Neuron (in vitro differentiated cells): ENCODE data around the gene TUBGCP6.

Experiments
- H2AFZ ChIP-seq: one replicate; pipeline ENCODE4 v1.6.1; 2013; ENCODE audit warnings: low read depth, mild to moderate bottlenecking, inconsistent platforms, low read length, moderate library complexity
- H3K27me3 ChIP-seq: one replicate; pipeline ENCODE4 v1.6.1; 2013; ENCODE audit warnings: low read length; ENCODE audit not compliant: insufficient read depth
- H3K36me3 ChIP-seq: one replicate; pipeline ENCODE4 v1.6.1; 2013; ENCODE audit warnings: low read length; ENCODE audit not compliant: insufficient read depth
- H3K4me1 ChIP-seq: one replicate; pipeline ENCODE4 v1.6.1; 2013; ENCODE audit warnings: low read length; ENCODE audit not compliant: insufficient read depth
- H3K4me3 ChIP-seq: 2 replicates; pipeline ENCODE4 v1.5.1; 2013; ENCODE audit warnings: mild to moderate bottlenecking, low read length, moderate library complexity
- H3K9me3 ChIP-seq: one replicate; pipeline ENCODE4 v1.6.1; 2013; ENCODE audit warnings: low read length

Gene TUBGCP6

DNA sequence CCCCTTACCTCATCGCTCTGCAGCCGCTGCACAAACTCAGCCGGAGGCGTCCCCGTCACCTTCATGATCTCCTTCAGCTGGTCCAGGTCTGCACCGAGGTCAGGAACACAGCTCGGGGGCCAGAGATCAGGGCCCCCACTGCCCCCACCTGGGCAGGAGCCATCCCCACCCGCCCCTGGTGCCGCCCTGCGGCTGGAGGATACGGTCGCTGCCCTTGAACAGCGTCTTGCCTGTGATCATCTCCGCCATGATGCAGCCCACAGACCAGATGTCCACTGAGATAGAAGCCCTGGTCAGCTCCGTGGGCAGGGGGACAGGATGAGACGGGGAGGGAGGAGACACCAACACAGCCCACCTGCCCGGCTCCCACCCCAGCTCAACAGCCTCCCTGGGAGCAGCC is 10.8 kb upstream of the TUBGCP6 start:
- H3K9me3 ChIP-seq: no peaks in the 10 kb centered on the region
- peaks cover 34% of the 10 kb centered on the region for H3K36me3 ChIP-seq
- peaks cover 13% of the 10 kb centered on the region for H3K4me1 ChIP-seq
- no peak overlapping the region for H3K4me3 ChIP-seq
- H2AFZ ChIP-seq: no peak overlapping the region
- H3K27me3 ChIP-seq: no peaks in the 10 kb centered on the region

DNA sequence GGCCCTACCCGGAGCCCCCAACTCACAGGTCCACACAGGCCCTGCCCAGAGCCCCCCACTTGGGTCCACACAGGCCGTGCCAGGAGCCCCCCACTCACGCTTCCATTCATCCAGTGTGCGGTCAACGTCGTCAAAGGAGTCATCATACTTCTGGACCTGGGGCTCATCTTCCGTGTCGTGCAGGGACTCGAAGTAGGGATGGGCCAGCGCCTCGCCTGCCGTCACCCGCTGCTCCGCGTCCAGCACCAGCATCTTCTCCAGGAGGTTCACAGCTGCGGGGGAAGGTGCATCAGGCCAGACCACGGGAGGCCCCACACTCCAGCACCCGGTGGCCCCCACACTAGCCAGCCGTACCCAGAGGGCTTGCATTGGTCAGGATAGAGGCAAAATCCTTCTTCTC is 10.3 kb upstream of the TUBGCP6 start:
- Histone ChIP-seq H3K27me3 (no peaks in the 10 kb centered on the region), H3K36me3 (peaks cover 34% of the 10 kb centered on the region), H3K4me1 (peaks cover 14% of the 10 kb centered on the region), H2AFZ (no peak overlapping the region), H3K4me3 (no peak overlapping the region), H3K9me3 (no peaks in the 10 kb centered on the region)

DNA sequence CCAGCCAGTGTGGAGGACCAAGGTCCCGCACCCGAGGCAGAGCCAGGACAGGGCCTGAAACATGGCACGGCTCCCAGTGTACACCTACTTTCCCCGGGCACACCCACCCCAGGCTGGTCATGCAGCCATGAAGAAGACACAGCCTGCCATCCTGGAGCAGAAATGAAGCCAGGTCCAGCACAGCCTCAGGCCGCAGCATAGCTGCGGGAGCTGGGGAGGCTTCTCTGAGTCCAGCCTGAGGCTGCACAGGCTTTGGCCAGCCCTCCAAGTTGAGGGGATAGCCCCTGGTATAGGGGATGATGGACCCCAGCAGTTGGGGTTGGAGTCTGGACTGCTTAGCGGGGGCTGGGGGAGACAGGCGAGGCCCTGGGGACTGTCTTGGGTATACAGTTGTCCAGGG is 9.1 kb upstream of the TUBGCP6 start:
- Histone ChIP-seq H3K9me3 (no peaks in the 10 kb centered on the region), H2AFZ (no peak overlapping the region), H3K4me1 (peaks cover 17% of the 10 kb centered on the region), H3K4me3 (no peak overlapping the region), H3K27me3 (no peaks in the 10 kb centered on the region), H3K36me3 (peaks cover 34% of the 10 kb centered on the region)

DNA sequence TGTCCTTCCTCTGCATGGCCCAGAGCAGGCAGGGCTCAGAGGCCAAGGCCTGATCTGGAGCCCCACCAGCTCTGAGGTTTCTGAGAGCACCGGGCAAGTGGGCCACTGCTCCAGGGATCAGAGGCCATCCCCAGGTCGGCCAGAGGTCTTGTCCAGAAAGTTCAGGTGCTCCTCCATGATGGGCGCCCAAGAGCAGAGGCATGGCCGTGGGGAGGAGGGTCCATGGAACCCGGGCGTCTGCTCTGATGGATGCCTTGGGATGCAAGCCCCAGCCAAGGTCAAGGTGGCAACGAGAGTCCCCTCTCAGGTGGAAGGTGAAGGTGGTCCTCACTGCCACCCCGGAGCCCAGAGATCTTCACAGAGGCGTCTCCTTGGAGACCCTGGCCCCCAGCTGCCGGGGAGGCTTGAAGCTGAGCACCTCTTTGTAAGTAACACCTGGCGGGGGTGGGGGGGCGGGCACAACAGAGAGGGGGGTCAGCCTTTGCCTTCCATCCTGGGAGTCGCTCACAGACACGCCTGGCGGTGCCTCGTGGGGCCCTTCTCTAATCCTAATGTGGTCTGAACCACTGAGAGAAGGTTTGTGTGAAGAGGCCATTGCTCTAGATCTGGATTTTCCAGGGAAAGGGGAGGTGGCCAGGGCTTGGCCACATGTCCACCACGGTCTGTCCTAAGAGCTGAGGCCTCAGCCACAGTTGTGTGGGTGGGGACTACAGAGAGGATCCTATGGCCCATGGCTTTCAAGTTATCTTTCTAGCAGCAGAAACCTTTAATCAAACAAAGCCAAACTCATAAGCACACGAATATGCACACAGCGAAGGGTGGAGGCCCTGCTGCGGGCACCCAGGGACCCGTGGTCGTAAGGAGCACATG is 8.5 kb upstream of the TUBGCP6 start:
- Histone ChIP-seq H3K4me1 (peaks cover 17% of the 10 kb centered on the region), H3K4me3 (no peak overlapping the region), H3K27me3 (no peaks in the 10 kb centered on the region), H3K36me3 (peaks cover 34% of the 10 kb centered on the region), H3K9me3 (no peaks in the 10 kb centered on the region), H2AFZ (no peak overlapping the region)

DNA sequence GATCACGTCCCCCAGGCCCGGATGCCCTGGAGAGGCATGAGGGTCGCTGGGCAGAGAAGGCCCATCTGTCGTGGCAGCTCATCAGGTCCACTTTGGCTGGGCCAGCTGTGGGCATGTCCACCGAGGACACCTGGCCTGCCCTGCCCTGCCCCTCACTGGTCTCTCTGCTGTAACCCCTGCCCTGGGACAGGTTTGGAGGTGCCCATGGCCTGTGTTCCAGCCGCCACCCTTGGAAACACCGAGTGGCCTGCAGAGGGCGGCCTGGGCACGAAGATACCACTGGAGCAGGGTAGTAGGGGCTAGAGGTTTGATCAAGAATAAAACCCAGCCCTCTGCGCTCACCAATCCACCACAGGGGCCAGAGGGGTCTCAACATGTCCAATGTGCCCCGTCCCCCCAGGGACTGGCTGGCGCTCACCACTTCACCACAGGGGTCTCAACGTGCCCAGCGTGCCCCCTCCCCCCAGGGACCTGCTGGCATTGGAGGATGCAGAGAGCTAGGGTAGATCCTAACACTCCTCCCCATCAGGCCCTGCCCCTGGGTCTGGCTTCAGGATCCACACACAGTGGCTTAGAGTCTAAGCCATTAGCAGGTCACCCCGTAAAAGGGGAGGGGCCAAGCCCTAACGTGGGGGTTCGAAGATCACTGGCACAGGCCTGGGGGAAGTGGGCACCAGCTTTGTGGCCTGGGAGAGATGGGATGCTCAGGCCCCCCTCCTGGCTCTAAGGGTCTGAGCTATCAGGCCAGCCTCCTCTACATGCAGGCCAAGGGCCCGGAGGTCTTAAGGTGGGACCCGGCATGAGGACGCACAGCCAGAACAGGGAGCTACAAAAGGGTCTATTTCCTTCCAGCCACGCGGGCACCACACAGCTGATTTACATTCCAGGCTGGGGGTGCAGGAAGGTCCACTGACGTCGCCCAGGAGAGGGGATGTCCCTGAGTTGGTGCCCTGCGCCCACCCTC is 7.5 kb upstream of the TUBGCP6 start:
- H3K4me3 ChIP-seq: no peak overlapping the region
- H3K27me3 ChIP-seq: no peaks in the 10 kb centered on the region
- H3K36me3 ChIP-seq: peaks cover 36% of the 10 kb centered on the region
- H3K9me3 ChIP-seq: no peaks in the 10 kb centered on the region
- H3K4me1 ChIP-seq: peaks cover 22% of the 10 kb centered on the region
- no peak overlapping the region for H2AFZ ChIP-seq

DNA sequence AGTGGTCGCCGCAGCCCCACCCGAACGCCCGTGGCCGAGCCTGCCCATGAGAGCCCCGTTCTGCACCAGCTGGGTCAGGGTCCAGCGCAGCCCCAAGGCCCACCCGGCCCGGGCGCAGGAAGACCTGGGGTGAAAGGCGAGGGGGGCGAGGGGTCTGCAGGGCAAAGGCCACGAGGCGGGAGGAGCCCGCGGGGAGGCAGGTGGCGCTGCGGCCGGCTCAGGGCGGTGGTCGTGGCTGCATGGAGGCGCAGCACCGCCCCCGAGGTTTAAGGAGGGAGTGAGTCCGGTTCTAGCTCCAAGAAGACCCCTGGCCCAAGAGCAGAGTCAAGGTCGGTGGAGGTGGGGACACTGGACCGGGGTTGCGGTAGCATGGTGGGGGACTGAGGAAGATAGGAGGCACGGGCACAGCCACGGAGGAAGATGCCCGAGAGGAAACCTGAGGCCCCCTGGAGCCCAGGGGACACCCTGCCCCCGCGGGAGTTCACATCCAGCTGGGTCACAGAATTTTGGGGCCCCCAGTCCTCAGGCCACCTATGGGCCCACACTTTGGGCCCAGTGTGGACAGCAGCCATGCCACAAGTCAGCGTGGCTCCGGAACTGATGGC is 6.8 kb upstream of the TUBGCP6 start:
- Histone ChIP-seq H3K27me3 (no peaks in the 10 kb centered on the region), H3K36me3 (peaks cover 35% of the 10 kb centered on the region), H2AFZ (peak overlapping the region; percentile 44), H3K4me3 (peak overlapping the region; percentile 71), H3K4me1 (peaks cover 22% of the 10 kb centered on the region), H3K9me3 (no peaks in the 10 kb centered on the region)

DNA sequence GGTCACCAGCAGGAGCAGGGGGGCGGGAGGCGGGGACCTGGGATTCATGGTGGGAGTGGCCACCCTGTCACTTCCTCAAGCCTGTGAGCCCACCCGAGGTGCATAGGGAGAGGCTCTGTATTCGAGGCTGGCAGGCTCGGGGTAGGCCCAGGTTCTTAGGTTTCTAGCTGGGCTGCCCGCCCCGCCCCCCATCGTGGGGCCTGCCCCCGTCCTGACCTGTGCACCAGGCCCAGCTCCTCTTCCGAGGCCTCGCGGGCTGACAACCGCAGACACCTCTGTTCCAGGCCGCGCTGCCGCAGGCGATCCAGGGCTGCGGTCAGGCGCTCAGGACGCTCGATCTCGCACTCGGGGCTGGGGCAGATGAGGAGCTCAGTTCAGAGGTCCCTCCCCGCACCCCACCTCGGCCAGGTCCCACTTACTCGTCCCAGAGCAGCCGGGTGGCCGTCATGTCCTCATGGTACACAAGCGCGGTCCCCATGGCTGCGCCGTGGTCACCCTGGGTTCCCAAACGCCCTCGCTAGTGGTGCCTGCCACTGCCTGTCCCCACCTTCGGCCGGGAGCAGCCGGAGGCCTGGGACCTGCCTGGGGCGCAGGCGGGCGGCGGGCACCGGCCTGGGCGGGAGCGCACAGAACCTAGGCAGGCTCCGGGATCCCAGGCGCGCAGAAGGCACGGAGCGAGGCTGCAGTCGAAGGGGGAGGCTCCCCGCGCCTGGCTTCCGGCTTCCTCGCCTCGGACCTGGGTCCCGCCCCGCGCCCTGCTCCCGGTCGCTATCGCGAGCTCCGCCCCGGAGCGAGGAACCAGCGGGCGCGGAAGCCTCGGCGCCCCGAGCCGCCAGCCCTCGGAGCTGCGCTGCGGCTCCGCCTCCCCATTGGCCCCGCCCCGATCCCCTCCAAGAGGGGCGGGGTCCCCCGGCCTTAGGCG is 6.0 kb upstream of the TUBGCP6 start, which contains the start of gene HDAC10:
HDAC10 (minus strand) TSS at position 711 of the 922 bp plus-strand sequence; CDS start at position 478, 233 bp downstream.
- peak within 1 kb of the TSS; percentile 44 for H2AFZ ChIP-seq
- H3K27me3 ChIP-seq: no peaks in the 10 kb centered on the region
- peaks cover 37% of the 10 kb centered on the region for H3K36me3 ChIP-seq
- no peaks in the 10 kb centered on the region for H3K9me3 ChIP-seq
- peaks cover 26% of the 10 kb centered on the region for H3K4me1 ChIP-seq
- H3K4me3 ChIP-seq: peak within 1 kb of the TSS; percentile 71

DNA sequence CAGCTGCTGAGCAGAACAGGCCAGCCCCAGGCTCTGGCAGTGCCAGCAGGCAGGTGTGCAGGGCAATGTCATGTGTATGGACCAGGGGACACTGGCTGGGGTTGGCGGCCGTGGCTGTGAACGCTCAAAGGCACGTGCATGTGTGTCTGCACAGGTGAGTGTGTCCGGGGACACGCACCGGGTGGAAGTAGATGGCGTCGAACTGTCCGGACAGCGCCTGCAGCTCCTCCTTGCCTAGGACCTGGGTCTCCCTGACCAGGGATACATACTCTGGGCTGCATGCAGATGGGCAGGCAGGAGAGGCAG is 5.4 kb upstream of the TUBGCP6 start:
- no peaks in the 10 kb centered on the region for H3K9me3 ChIP-seq
- H2AFZ ChIP-seq: no peak overlapping the region
- peaks cover 37% of the 10 kb centered on the region for H3K36me3 ChIP-seq
- peaks cover 31% of the 10 kb centered on the region for H3K4me1 ChIP-seq
- H3K4me3 ChIP-seq: peak overlapping the region; percentile 71
- H3K27me3 ChIP-seq: no peaks in the 10 kb centered on the region

DNA sequence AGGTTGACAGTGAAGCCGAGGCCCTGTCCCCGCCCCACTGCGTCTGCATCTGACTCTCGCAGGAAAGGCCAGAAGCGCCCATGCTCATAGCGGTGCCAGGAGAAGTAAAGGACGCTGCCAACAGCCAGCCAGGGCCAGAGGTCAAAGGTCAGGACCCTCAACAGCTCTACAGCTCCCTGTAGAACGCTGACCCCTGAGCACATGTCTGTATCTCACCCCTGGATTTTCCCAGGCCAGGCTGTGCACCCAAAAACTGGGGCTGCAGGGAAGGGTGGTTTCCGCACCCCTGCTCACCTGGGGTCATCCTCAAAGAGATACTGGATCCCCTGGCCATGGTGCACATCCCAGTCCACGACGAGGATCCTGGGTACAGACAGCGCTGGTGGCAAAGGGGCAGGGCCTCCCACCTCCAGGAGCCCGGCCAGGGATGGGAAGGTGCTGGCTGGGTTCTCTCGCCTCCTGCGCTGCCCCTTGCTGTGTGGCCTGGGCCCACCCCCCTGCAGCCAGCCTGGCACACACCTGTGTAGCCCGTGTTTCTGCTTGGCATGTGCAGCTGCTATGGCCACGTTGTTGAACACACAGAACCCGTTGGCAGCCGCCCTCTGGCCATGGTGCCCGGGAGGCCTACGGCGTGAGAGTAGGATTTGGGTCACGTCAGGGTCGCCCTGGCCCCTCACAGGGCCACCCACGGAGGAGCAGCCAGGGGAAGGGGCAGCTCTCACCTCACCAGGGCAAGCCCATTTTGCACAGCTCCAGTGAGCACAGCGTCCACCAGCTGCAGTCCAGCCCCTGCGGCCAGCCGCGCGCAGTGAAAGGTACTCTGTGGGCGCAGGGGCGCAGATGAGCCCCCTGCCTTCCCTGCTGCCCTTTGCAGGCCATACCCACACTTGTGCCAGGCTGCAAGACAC is 4.8 kb upstream of the TUBGCP6 start:
- Histone ChIP-seq H3K4me1 (peaks cover 31% of the 10 kb centered on the region), H3K4me3 (no peak overlapping the region), H3K27me3 (no peaks in the 10 kb centered on the region), H3K36me3 (peaks cover 34% of the 10 kb centered on the region), H3K9me3 (no peaks in the 10 kb centered on the region), H2AFZ (no peak overlapping the region)

DNA sequence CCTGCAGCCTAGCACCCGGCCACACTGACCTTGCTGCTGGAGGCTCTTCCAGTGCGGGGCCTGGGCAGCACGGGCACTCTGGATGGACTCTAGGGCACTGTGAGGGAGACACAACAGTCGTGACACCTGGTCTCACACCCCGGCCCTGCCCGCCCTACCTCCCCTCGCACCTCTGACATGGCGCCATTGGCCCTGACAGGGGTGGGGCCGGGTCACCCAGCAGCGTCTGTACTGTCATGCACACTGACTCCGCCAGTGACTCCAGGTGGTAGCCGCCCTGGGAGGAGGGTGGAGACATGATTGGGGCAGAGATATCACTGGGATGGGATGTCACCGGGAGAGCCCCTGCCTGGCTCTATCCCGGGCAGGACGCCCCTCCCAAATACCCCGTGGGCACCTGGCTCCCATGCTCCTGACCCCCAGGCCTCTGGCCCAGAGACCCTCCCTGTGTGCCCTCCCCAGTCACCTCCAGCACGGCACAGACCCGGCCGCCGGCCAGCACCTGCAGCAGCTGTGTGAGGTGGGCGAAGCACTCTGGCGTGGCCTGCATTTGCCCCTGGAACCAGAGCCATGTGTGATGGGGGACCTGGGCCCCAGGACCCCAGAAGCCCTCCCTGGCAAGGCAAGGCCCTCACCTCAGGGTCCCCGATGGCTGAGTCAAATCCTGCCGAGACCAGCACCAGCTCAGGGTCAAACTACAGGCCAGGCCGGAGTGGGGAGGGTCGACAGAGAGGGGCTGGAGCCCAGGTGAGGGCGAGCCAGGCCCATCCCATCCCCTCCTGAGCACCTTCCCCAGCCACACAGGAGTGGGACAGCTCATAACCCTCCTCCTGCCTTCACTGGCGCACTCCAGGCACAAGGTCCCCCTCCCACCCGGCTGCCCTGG is 3.6 kb upstream of the TUBGCP6 start:
- Histone ChIP-seq H3K27me3 (no peaks in the 10 kb centered on the region), H3K4me1 (peaks cover 42% of the 10 kb centered on the region), H3K9me3 (no peaks in the 10 kb centered on the region), H3K4me3 (no peak overlapping the region), H3K36me3 (peaks cover 28% of the 10 kb centered on the region), H2AFZ (no peak overlapping the region)

DNA sequence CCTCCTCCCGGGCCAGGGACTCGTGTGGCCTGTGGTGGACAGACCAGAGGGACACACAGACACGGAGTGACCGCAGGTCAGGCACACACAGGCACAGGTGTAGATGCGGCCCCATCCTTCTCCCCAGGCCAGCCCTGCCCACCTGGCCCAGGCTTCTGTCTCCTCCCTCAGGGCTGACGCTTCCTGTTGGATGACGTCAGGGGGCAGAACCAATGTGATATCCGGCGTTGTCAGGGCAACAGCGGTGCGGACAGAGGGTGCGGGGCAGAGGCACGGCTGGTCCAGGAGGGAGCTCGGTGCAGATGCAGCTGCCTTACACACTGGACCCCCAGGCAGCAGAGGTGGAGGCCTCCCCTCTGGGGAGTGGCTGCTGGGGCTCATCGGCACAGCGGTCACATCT is 2.9 kb upstream of the TUBGCP6 start:
- H3K9me3 ChIP-seq: no peaks in the 10 kb centered on the region
- H3K27me3 ChIP-seq: no peaks in the 10 kb centered on the region
- no peak overlapping the region for H2AFZ ChIP-seq
- H3K4me1 ChIP-seq: peaks cover 47% of the 10 kb centered on the region
- H3K4me3 ChIP-seq: no peak overlapping the region
- H3K36me3 ChIP-seq: peaks cover 22% of the 10 kb centered on the region
